Measurements from ENCODE around the gene SYNE4.
"Not testable (repeated sequence)": the region's sequence is repeated elsewhere in the genome, so short reads cannot be mapped to it uniquely, and the experiment has no call there.

The SYNE4 gene

GRCh38 chr19:35987571-35987896 lies 21.1 kb downstream of the SYNE4 start:
- peak overlapping the region; percentile 44; the same call in 1 of the 2 replicates for H3K4me3 ChIP-seq (ENCODE audit: low read depth, low read length)
- TF ChIP-seq, protein P1, sequence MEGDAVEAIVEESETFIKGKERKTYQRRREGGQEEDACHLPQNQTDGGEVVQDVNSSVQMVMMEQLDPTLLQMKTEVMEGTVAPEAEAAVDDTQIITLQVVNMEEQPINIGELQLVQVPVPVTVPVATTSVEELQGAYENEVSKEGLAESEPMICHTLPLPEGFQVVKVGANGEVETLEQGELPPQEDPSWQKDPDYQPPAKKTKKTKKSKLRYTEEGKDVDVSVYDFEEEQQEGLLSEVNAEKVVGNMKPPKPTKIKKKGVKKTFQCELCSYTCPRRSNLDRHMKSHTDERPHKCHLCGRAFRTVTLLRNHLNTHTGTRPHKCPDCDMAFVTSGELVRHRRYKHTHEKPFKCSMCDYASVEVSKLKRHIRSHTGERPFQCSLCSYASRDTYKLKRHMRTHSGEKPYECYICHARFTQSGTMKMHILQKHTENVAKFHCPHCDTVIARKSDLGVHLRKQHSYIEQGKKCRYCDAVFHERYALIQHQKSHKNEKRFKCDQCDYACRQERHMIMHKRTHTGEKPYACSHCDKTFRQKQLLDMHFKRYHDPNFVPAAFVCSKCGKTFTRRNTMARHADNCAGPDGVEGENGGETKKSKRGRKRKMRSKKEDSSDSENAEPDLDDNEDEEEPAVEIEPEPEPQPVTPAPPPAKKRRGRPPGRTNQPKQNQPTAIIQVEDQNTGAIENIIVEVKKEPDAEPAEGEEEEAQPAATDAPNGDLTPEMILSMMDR (IDR thresholded peaks at IDR 0.05; ENCODE audit: low read depth, low read length, missing control alignments) = no peak
- DNase-seq (ENCODE audit: low read depth) = no peak

DNA sequence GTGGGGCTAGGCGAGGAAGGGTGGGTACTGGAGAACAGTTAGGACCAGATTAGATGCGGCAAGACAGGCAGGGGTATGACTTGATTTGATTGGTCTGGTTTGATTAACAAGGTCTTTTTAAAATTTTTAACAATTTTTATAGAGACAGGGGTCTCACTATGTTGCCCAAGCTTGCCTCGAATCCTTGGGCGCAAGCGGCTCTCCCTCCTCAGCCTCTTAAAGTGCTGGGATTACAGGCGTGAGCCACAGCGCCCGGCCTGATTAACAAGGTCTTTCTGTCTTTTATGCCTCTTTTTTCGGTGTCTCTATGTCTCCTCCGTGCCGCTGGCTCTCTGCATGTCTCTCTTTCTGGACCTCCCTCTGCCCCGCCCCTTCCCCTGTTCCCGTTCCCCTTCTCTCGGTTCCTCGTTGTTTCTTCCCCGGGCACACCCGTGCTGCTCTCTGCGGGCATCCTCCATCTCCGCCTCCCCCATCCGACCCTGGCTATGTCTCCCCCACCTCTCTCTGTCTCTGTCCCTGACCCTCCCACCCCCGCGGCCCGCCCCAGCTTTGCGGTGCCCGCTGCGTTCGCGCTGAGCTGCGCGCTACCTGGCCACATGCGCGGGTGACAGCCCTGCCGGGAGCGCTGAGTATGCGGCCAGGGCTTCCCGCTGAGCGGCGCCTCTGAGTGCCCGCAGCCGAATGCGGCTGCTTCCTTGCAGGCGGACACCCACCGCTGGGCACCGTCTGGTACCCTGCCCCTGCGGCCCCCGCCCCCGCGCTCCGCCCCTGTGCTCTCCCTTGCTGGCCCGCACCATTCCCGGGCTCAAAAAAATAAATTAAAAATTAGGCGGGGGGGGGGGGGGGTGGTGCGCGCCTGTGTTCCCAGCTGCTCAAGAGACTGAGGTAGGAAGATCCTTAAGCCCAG lies 21.7 kb downstream of the SYNE4 start:
- peak overlapping the region; percentile 44 for H3K4me3 ChIP-seq (ENCODE audit: low read depth, low read length)
- DNase-seq (ENCODE audit: low read depth) = no peak

DNA sequence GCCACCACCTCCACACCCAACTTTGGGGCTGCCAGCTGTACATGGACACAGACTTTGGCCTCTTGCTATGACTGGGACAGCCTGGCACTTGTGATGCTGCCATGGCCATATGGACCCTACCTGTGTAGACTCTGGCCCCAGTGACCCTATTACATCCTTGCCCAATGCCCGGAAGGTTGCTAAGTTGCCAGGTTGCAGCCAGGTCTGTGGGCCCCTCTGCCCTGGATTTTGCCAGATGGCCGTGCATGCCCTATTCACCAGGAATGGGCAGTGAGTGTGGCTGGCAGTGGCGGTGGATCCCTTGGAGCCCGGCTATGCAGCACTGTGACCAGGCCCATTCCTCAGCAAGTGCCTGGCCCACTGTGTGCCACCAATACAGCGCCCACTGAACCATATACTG lies 22.5 kb downstream of the SYNE4 start:
- TF ChIP-seq, protein P1 (IDR thresholded peaks at IDR 0.05; ENCODE audit: low read depth, low read length, missing control alignments) = no peak
- H3K4me3 ChIP-seq (ENCODE audit: low read depth, low read length) = no peak overlapping the region
- no peak for DNase-seq (ENCODE audit: low read depth)

More for the DNA sequence above, 21.7 kb downstream of the SYNE4 start:
- TF ChIP-seq, protein P1 (IDR thresholded peaks at IDR 0.05; ENCODE audit: low read depth, low read length, missing control alignments) = no peak

DNA sequence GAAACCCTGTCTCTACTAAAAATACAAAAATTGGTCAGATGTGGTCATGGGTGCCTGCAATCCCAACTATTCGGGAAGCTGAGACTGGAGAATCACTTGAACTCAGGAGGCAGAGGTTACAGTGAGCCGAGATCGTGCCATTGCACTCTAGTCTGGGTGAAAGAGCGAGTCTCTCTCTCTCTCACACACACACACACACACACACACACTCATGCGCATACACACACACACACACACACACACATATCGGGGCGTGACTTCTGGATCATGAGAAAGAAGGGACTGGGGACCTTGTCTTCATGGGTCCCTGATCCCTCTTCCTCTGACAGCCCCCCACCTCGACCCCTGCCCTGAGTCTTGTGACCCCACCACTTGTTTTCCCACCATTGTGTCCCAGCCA lies 25.4 kb downstream of the SYNE4 start:
- TF ChIP-seq, protein P1 (IDR thresholded peaks at IDR 0.05; ENCODE audit: low read depth, low read length, missing control alignments) = no peak
- no peak overlapping the region for H3K4me3 ChIP-seq (ENCODE audit: low read depth, low read length)
- DNase-seq (ENCODE audit: low read depth) = no peak

DNA sequence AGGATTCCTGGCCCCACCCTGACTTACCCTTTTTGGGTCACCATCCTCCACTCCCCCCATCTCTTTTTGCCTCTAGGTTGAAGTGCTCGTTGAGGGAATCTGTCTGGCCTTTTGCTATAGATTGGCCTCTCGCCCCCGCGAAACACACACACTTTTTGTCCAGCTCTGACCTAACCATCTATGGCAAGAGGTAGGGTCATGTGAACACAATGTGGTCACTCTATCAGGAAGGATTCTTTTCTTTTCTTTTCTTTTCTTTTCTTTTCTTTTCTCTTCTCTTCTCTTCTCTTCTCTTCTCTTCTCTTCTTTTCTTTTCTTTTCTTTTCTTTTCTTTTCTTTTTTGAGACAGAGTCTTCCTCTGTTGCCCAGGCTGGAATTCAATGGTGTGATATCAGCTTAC lies 27.6 kb downstream of the SYNE4 start:
- H3K4me3 ChIP-seq (ENCODE audit: low read depth, low read length); DNase-seq (ENCODE audit: low read depth): not testable (repeated sequence)

DNA sequence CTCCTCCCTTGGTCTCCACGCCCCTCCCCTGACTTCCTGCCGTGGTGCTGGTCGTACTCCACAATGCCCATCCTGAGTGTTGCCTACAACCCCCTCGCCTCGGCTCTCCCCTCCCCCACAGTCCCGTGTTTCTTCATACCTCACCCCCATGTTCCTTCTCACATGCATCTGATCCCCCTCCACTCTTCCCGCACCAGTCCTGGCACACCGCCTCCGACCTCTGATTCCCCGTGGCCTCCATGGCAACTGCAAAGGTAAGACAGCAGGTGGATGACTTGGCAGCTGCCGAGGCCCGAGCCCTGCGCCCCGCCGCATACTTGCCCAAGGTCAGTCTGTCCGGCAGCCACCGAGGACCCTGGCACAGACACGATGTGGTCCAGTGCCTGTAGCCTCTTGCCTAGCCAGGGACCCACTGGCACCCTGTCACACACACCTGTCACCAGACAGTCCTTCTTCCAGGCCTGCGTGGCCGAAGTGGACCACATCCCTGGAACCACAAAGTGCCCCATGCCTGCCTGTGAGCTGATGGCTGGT lies 29.7 kb downstream of the SYNE4 start:
- H3K4me3 ChIP-seq (ENCODE audit: low read depth, low read length) = no peak overlapping the region
- DNase-seq (ENCODE audit: low read depth) = no peak

GRCh38 chr19:35978271-35978670 lies 30.3 kb downstream of the SYNE4 start:
- TF ChIP-seq, protein P1 (IDR thresholded peaks at IDR 0.05; ENCODE audit: low read depth, low read length, missing control alignments) = no peak
- H3K4me3 ChIP-seq (ENCODE audit: low read depth, low read length) = no peak overlapping the region
- no peak for DNase-seq (ENCODE audit: low read depth)

More for the DNA sequence above, 29.7 kb downstream of the SYNE4 start:
- TF ChIP-seq, protein P1 (IDR thresholded peaks at IDR 0.05; ENCODE audit: low read depth, low read length, missing control alignments) = no peak
